HG03571 (cell line): ENCODE results near the gene DCAF5.

ENCODE experiments used
- ATAC-seq: cut with Tn5 transposase; IDR thresholded peaks from one replicate; pipeline ENCODE4 v1.9.1; 2021; ENCODE audit not compliant: unreplicated experiment

The DCAF5 gene

DNA sequence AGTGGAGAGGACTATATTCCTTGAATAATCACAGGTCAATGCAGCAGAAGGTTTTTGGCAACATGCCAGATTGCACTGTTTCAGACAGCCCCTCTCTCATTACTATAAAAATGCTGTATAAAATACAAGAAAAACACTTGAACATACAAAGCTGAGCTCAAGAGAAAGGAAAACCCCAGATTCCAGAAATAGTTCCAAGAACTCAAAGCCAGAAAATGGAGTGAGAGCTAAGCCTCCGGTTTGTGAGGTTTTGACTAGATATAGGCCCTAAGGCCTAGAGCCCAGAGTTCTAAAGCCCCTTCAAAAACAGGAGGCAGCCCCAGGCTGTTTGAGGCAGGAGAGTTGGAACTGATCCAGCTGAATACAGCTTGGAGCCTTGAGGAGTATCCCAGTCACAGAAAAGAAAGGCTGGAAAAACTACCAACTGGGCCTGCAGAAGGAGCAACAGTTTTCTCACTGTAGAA, 144.5 kb downstream of the DCAF5 start:
- no peak for ATAC-seq

- no peak for ATAC-seq
Measured at GRCh38 chr14:69006346-69006745, 146.6 kb downstream of the DCAF5 start.

GRCh38 chr14:69005432-69006148, 147.3 kb downstream of the DCAF5 start:
- ATAC-seq = no peak

GRCh38 chr14:69004731-69005431, 148.0 kb downstream of the DCAF5 start:
- no peak for ATAC-seq

DNA sequence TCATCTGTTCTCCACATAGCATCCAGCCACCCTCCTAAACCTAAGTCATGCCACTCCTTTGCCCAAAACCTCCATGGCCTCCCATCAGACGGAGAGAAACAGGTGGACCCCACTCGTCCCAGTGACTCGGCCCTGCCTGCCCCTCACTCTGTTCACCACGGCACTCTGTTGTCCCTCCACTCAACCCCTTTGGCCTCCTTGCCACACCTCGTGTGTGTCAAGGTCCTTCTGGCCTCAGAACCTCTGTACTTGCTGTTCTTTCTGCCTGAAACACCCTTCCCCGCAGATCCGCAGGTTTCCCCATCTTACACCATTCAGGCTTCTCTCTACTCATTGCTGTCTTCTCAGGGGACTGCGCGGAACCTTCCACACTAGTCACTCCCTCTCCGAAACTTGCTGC, 149.3 kb downstream of the DCAF5 start:
- ATAC-seq = no peak

- ATAC-seq = no peak
Measured at GRCh38 chr14:69002069-69002468, 150.8 kb downstream of the DCAF5 start.

- no peak for ATAC-seq
Measured at GRCh38 chr14:69001375-69001774, 151.5 kb downstream of the DCAF5 start.
